Ammon's horn (tissue), 1 donor: ENCODE results near the gene SLC15A2.
"Not testable (repeated sequence)": the region's sequence is repeated elsewhere in the genome, so short reads cannot be mapped to it uniquely, and the experiment has no call there.

Experiments used
- DNase-seq: peaks from one replicate; pipeline ENCODE4 v3.0.0-alpha.2; 2016; ENCODE audit warnings: low spot score

The SLC15A2 gene, protein sequence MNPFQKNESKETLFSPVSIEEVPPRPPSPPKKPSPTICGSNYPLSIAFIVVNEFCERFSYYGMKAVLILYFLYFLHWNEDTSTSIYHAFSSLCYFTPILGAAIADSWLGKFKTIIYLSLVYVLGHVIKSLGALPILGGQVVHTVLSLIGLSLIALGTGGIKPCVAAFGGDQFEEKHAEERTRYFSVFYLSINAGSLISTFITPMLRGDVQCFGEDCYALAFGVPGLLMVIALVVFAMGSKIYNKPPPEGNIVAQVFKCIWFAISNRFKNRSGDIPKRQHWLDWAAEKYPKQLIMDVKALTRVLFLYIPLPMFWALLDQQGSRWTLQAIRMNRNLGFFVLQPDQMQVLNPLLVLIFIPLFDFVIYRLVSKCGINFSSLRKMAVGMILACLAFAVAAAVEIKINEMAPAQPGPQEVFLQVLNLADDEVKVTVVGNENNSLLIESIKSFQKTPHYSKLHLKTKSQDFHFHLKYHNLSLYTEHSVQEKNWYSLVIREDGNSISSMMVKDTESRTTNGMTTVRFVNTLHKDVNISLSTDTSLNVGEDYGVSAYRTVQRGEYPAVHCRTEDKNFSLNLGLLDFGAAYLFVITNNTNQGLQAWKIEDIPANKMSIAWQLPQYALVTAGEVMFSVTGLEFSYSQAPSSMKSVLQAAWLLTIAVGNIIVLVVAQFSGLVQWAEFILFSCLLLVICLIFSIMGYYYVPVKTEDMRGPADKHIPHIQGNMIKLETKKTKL

GRCh38 chr3:121894301-121894990, at the start of gene SLC15A2:
SLC15A2 (plus strand) TSS chr3:121894401; CDS start chr3:121894477, 76 bp downstream.
- DNase-seq: peak; percentile 77

DNA sequence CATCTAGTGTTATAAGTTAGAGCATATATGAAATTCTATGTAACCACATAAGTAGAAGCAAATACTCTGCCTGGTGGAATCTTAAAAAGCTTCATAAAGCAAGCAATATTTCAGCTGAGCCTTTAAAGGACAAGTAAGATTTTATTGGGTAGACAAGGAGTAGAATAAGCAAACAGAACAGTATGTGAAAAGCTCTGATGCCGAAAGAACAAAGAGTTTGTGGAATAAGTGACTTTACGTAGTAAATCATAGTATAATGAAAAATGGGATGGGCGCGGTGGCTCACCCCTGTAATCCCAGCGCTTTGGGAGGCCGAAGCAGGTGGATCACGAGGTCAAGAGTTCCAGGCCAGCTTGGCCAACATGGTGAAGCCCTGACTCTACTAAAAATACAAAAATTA, 49.3 kb upstream of the SLC15A2 start:
- DNase-seq: no peak

GRCh38 chr3:121852256-121852655, 41.9 kb upstream of the SLC15A2 start:
- DNase-seq: no peak

DNA sequence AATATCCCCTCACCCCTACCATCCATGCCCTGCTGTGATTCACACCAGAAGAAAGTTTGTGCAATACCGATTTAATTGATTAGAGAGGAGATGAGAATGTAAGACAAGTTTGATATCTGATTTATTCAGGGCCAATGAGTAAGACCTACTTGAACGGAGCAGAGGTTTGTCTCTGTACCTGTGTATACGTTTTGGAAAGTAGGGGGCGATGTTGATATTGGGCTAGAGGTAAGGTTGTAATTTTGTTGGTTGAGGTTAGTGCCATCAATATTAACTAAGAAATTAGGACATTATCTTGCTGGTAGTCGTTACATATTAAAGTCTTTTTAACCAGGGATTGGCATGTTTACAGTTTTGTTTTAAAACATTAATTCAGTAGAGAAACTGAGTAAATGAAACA, 38.6 kb upstream of the SLC15A2 start:
- no peak for DNase-seq

DNA sequence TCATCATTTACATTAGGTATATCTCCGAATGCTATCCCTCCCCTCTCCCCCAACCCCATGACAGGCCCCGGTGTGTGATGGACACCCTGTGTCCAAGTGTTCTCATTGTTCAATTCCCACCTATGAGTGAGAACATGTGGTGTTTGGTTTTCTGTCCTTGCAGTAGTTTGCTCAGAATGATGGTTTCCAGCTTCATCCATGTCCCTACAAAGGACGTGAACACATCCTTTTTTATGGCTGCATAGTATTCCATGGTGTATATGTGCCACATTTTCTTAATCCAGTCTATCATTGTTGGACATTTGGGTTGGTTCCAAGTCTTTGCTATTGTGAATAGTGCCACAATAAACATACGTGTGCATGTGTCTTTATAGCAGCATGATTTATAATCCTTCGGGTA, 36.4 kb upstream of the SLC15A2 start:
- not testable (repeated sequence) for DNase-seq

GRCh38 chr3:121863247-121863646, 31.0 kb upstream of the SLC15A2 start:
- not testable (repeated sequence) for DNase-seq

DNA sequence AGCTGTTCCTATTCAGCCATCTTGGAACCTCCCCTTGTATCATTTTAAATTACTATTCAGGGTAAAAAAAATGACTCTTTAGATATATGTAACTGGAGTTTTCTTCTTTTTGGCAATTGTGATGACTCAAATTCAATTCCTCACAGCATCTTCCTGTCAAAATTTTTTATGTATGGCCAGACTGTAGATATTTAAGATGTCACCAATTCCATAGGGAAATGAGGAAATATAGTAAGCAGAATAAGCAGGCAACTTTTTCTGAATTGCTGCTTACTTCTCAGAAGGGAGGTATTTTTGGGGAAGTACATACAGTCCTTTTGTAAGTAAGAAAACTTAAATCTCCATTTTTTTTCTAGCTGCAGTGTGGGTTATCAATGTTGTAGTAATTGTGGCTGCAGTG, 30.4 kb upstream of the SLC15A2 start:
- DNase-seq: no peak

DNA sequence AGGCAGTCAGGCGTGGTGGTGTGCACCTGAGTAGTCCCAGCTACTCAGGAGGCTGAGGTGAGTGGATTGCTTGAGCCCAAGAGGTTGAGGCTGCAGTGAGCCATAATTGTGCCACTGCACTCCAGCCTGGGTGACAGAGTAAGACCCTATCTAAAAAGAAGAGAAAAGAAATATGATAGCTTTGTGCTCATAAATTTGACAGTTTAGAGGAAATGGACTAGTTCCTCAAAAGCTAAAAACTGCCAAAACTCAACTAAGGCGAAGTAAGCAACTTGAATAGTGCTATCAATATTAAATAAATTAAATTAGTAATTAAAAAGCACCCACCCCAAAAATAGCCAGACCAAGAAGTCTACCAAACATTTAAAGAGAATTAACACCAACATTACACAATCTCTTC, 24.5 kb upstream of the SLC15A2 start:
- DNase-seq: no peak

DNA sequence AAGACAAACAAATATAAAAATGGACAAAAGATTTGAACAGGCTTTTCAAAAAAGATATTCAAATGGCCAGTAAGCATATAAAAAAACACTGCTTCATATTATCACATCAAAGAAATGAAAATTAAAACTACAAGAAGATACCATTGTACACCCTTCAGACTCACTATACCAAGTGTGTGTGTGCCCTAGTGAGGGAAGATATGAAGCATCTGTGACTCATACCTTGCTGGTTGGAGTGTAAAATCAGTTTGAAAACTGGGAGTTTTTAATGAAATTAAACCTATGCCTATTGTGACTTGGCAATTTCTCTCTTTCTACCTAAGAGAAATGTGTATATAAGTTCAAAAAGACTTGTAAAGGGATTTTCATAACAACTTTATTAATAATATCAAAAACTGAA, 23.5 kb upstream of the SLC15A2 start:
- DNase-seq: no peak

- no peak for DNase-seq
These were observed 22.8 kb upstream of the SLC15A2 start for GRCh38 chr3:121871430-121871829.

- DNase-seq: no peak
These were observed 15.8 kb upstream of the SLC15A2 start for GRCh38 chr3:121878411-121878810.

DNA sequence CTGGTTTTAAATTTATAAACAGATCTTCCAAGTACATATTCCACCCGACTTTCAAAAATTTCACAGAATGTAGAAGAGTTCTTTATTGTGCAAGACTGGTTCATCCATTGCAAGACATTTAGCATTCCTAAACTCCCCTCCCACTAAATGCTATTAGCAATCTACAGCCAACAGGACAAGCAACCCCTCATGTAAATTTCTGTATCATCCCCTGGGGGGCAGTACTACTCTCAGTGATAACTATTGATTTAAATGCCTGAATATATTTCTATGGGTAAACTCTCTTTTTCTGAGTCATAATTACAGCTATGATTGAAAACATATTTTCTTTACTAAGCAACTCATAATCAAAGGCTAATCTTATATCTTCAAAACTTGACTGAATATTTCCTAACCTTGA, 10.7 kb upstream of the SLC15A2 start:
- no peak for DNase-seq

DNA sequence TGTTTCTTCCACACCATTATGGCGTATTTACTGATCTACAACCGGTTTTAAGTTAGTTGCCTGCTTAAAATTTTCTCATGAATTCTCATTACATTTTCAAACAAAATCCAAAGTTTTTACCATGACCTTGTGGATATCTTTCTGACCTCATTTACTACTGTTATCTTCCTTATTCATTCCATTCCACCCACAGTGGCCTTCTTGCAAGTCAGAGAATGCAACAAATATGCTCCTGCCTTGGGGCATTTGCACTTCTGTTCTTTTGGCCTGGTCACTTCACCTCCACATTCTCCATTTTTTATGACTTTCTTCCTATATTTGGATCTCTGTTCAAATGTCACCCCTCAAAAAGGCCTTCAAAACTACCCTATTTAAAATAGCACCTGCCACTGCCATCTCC, 8.8 kb upstream of the SLC15A2 start:
- no peak for DNase-seq

DNA sequence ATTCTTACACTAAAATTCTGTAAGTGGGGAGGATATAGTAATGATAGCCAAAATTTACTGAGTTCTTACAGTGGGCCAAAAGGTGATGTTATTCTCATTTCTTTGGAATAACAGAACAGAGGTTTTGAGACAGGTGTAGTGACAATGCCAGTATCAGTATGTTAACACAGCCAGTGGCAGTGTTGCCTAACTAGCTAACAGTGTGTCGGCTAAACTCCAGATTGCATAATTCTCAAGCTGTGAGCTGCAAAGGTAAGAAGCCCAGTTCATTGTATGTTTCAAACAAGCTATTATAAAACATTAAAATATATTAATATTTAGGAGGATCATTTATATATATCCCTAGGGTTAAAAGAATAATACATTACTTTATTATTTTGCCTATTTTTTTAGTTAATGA, 920 bp downstream of the SLC15A2 start:
- peak; percentile 27 for DNase-seq

GRCh38 chr3:121895736-121896135, 1.5 kb downstream of the SLC15A2 start:
- DNase-seq: no peak

DNA sequence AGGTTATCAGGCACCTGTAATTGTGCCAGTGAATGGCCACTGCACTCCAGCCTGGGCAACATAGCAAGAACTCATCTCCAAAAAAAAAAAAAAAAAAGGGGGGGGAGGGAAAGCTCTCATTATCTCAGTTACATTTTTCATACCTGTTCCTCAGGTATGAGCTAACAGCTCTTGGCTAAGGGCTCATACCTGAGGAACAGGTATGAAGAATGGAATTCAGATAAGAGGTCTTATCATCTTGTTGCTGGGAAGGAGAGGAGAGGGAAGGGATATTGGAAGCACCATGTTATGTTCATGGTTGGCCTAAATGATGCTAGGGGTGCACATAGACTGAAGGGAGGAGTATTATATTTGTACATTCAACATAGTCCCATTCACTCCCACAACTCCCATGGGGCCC, 2.6 kb downstream of the SLC15A2 start:
- DNase-seq: no peak

DNA sequence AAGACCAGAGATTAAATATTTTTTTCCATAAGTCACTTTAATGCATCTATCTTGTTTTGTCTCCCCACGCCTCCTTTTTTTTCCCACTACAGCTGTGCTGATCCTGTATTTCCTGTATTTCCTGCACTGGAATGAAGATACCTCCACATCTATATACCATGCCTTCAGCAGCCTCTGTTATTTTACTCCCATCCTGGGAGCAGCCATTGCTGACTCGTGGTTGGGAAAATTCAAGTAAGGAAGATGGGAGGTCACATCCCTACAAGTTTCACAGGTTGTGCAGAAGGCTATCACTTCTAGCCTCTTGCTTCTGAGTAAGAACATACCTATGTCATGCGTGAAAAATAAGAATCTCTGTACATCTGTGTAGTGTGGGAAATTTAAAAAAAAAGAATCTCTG, 3.1 kb downstream of the SLC15A2 start:
- no peak for DNase-seq

DNA sequence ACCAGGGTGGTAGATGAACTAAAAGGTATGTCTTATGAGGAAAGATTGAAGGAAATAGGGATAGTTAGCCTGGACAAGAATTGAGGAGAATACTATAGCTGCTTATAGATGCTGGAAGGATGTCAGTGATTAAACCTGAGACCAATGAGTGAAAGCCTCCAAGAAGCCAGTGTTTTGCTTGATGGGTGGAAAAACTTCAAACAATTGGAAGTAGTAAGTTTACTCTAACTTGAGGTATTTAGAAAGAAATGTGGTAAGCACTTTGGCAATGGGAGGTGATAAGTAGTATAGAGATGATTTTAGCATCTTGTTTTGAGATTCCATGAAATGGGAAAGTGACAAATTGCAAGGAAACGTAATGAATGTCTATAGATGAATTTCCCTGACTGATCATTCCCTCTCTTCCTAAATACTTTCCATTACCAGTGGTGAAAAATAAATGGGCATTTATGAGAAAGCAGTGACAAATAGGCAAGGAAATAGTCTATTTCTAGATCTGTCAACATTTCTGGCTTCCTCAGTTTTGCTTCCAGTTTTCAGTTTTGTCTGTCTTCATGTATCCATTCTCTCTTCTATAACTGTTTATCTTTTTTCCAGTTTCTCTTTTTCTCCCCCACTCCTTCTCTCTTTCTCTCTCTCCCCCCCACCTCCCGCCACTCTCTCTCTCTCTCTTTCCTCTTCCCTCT, 19.2 kb downstream of the SLC15A2 start:
- no peak for DNase-seq

DNA sequence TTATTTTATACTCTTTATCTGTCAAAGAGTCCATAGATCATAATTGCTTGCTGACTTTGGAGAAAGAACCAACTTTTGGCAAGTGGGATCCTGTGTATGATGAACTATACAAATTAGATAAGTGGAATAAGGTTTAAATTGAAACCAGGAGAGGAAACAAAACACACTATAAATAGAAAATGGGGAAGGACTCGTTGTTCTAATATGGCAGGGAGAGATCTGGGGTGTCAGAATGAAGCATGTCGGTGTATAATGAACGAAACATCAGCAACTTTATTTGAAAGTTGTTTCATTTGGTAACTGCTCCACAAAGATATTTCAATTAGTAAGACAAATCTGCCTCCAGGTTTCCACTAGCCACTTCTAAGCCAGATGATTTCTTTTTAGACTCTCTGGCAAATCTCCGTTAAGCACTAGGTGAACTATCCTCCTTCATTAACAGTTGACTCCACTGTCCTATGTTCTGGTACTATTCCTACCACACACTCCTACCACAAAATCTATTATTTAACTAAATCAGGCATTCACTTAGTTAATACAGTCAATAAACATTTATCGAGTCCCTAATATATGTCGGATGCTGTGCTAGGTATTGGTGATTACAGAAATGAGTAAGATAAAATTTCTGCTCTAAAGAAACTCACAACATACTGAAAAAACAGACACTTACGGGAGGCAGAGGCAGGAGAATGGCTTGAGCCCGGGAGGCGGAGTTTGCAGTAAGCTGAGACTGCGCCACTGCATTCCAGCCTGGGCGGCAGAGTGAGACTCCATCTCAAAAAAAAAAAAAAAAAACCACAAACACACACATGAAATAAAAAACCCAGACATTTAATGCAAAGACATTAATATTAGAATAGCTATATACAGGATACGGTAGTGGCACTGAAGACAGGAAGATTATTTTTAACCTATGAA, 20.1 kb downstream of the SLC15A2 start:
- DNase-seq: no peak

DNA sequence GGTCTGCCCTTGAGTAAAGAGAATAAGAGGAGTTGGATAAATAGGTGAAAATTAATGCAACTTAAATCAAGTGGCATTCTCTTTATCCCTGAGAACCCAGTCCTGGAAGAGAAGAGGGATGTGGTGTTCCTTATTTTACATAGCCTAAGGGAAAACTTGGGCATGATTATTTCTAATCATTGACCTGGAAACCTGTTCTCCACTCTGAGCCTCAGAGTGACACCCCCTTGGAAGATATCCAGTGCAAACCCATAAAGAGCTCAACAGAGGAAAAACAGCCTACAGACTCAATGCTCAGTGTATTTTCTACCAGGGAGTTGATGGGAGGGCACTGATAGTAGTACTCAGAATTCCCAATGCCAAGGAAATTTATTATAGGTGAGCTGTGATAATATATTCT, 22.0 kb downstream of the SLC15A2 start:
- peak; percentile 49 for DNase-seq

GRCh38 chr3:121918779-121919483, 24.7 kb downstream of the SLC15A2 start:
- DNase-seq: no peak
